SK-N-SH (cell line): Measurements from ENCODE around the gene BCAP31.

Source experiments
- EP300 ChIP-seq, 2 experiments: IDR thresholded peaks; 2 replicates each; pipeline versions ENCODE4 v1.4.0 to v1.6.1; 2012; ENCODE audit warnings: borderline replicate concordance in 1 of 2, low read depth in 1 of 2, low read length in 1 of 2
- EZH2phosphoT487 ChIP-seq: fragments of 200-600 bp; sonication (generic); IDR thresholded peaks from 2 replicates; pipeline ENCODE4 v1.6.1; 2017; ENCODE audit warnings: low read depth, mixed run types, mild to moderate bottlenecking, antibody characterized with exemption, moderate library complexity, borderline replicate concordance
- FOXM1 ChIP-seq: IDR thresholded peaks from 2 replicates; pipeline ENCODE4 v1.4.0; 2012; ENCODE audit warnings: low read depth, mild to moderate bottlenecking
- GABPA ChIP-seq: IDR thresholded peaks from 2 replicates; pipeline ENCODE4 v1.4.0; 2012; ENCODE audit warnings: low read depth, mild to moderate bottlenecking
- MXI1 ChIP-seq: IDR thresholded peaks from 2 replicates; pipeline ENCODE4 v1.6.1; 2012; ENCODE audit warnings: mild to moderate bottlenecking, low read depth, low read length, improper control_type of control experiment
- NRF1 ChIP-seq: IDR thresholded peaks from 2 replicates; pipeline ENCODE4 v1.6.1; 2012; ENCODE audit warnings: low read depth, mild to moderate bottlenecking, low read length
- RAD21 ChIP-seq: IDR thresholded peaks from 2 replicates; pipeline ENCODE4 v1.6.1; 2012; ENCODE audit warnings: mild to moderate bottlenecking, low read length
- RFX5 ChIP-seq: IDR thresholded peaks from 2 replicates; pipeline ENCODE4 v1.6.1; 2012; ENCODE audit warnings: mild to moderate bottlenecking, improper control_type of control experiment, low read length
- TF ChIP-seq, protein P1 (sequence below): fragments of 200-600 bp; sonication (generic); IDR thresholded peaks from 2 replicates; pipeline ENCODE4 v1.6.1; 2017; ENCODE audit warnings: antibody characterized with exemption, mild to moderate bottlenecking, moderate library complexity
- TF ChIP-seq, protein P2 (sequence below): IDR thresholded peaks from 2 replicates; pipeline ENCODE4 v1.6.1; 2012; ENCODE audit warnings: mild to moderate bottlenecking, low read depth, low read length, moderate library complexity

DNA sequence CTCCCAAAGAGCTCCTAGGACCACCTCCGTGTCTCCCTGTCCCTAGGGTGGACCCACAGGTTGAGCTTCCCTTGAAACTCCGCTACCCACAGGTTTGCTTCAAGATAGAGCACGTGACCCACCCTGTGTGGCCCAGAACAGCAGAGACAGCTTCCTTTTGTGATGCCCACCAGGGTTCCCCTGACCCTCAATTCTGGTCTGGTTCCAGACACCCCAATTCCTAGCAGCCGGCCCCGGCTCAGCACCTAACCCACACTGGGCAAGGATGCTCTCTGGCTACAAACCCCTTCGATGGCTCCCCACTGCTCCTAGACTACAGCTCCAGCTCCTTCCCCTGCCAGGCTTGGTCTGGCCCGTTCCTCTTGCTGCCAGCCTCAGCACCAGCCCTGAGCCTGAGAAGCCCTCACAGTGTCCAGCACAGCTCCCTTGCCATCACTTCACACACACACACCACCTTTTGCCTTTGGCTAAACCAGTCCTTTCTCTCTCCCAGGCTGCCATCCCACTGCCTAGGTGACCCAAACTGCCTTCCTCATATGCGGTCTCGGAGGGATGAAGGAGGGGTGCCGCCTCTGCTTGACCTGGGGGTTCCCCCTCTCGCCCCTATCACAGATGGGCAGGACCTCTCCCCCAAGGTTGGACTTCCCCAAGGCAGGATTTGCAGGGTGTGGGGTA lies 56.8 kb downstream of the BCAP31 start:
- TF ChIP-seq RAD21 (no peak), NRF1 (no peak), EP300 (IDR thresholded peaks at IDR 0.05; ENCODE audit: borderline replicate concordance in 1 of 2, low read depth in 1 of 2, low read length in 1 of 2) (no peak), GABPA (no peak), RFX5 (no peak), FOXM1 (no peak), MXI1 (no peak), EZH2phosphoT487 (no peak)
- TF ChIP-seq, protein P1, sequence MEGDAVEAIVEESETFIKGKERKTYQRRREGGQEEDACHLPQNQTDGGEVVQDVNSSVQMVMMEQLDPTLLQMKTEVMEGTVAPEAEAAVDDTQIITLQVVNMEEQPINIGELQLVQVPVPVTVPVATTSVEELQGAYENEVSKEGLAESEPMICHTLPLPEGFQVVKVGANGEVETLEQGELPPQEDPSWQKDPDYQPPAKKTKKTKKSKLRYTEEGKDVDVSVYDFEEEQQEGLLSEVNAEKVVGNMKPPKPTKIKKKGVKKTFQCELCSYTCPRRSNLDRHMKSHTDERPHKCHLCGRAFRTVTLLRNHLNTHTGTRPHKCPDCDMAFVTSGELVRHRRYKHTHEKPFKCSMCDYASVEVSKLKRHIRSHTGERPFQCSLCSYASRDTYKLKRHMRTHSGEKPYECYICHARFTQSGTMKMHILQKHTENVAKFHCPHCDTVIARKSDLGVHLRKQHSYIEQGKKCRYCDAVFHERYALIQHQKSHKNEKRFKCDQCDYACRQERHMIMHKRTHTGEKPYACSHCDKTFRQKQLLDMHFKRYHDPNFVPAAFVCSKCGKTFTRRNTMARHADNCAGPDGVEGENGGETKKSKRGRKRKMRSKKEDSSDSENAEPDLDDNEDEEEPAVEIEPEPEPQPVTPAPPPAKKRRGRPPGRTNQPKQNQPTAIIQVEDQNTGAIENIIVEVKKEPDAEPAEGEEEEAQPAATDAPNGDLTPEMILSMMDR, result no peak
- TF ChIP-seq, protein P2, sequence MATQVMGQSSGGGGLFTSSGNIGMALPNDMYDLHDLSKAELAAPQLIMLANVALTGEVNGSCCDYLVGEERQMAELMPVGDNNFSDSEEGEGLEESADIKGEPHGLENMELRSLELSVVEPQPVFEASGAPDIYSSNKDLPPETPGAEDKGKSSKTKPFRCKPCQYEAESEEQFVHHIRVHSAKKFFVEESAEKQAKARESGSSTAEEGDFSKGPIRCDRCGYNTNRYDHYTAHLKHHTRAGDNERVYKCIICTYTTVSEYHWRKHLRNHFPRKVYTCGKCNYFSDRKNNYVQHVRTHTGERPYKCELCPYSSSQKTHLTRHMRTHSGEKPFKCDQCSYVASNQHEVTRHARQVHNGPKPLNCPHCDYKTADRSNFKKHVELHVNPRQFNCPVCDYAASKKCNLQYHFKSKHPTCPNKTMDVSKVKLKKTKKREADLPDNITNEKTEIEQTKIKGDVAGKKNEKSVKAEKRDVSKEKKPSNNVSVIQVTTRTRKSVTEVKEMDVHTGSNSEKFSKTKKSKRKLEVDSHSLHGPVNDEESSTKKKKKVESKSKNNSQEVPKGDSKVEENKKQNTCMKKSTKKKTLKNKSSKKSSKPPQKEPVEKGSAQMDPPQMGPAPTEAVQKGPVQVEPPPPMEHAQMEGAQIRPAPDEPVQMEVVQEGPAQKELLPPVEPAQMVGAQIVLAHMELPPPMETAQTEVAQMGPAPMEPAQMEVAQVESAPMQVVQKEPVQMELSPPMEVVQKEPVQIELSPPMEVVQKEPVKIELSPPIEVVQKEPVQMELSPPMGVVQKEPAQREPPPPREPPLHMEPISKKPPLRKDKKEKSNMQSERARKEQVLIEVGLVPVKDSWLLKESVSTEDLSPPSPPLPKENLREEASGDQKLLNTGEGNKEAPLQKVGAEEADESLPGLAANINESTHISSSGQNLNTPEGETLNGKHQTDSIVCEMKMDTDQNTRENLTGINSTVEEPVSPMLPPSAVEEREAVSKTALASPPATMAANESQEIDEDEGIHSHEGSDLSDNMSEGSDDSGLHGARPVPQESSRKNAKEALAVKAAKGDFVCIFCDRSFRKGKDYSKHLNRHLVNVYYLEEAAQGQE, result no peak
